Stimulated activated CD4-positive, alpha-beta T cell treated with anti-CD3 and anti-CD28 coated beads, Interleukin-1b, Interleukin-23, amount 100 ng/mL, for 24 hours (primary cell): ENCODE data around the gene KLK14.

Experiments
- DNase-seq, 4 experiments: peaks; one replicate each; pipeline ENCODE4 v3.0.0-alpha.2; 2020; ENCODE audit warnings: low read depth in 4 of 4, low spot score in 1 of 4

Gene KLK14

DNA sequence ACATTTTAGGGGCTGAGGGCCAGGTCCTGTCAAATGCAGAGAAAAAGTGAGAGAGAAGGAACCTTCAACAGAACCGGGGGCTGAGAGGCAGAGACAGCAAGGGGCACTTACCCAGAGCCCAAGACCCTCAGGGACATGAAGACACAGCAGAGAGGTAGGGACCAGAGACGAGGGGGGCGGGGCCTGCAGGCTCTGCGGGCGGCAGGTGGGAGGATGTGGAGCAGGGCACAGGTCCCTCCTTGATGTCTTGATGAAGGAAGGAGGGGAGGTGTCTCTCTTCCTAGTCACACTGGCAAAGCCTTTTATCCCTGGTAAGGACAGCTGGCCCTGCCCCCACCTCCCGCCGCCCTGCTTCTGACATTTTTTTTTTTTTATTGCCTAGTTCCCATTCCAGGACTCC is at the start of gene KLK14:
Gene KLK14, minus strand, starts transcription at position 277 of the 400 bp plus-strand sequence. Its CDS starts 273 bp downstream, at position 4.
- no peak for DNase-seq

DNA sequence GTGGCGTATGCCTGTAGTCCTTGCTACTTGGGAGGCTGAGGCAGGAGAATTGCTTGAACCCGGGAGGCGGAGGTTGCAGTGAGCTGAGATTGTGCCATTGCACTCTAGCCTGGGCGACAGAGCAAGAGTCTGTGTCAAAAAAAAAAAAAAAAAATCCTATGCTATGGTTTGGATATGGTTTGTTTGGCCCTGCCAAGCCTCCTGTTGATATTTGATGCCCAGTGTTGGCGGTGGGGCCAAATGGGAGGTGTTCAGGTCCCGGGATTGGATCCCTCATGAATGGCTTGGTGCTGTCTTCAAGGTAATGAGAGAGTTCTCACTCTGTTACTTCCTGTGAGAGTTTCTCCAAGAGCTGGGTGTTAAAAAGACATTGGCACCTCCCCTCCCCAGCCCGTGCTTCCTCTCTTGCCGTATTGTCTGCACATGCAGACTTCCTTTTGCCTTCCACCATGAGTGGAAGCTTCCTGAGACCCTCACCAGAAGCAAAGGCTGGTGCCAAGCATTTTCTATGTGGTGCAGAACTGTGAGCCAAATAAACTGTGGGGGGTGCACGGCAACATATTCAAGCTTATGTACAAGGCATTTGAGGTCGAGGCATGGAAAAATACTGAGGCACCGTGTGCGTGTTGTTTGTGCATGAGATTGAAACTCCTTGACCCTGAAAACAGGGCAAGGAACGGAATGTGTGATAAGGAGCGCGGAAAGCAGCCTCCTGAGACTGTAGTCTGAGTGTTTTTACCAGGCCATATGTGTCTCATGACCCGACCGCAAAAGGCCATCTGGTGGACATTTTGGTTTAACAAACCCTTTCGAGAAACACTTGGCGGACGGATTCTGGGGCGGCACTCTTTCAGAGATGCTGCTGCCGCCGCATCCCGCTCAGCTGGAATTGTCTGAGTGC is 49.3 kb upstream of the KLK14 start:
- DNase-seq = no peak

DNA sequence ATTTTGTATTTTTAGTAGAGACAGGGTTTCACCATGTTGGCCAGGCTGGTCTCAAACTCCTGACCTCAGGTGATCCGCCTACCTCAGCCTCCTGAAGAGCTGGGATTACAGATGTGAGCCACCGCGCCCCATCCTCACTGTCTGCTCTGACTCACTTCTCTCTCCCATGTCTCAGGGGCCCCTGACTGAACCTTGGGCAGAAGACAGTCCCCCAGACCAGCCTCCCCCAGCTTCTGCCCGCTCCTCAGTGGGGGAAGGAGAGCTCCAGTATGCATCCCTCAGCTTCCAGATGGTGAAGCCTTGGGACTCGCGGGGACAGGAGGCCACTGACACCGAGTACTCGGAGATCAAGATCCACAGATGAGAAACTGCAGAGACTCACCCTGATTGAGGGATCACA is 47.0 kb upstream of the KLK14 start:
- DNase-seq = no peak

- DNase-seq = no peak
Observed at GRCh38 chr19:51128227-51128626, 45.5 kb upstream of the KLK14 start.

DNA sequence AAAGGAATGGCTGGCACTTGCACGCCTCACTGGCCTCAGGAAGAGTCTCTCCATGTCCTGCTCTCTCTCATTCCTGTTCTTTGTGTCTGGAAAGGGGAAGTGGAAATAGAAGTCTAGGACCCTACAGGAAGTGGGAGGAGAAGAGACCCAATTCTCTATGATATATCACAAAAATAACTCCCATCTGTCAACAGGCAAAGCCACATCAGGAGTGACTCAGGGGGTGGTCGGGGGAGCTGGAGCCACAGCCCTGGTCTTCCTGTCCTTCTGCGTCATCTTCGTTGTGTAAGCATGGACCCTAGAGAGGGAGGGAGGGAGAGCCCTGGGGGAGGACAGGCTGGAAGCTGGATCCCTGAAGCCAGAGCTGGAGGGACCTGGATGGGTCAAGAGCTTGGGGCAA is 45.1 kb upstream of the KLK14 start:
- DNase-seq = no peak

DNA sequence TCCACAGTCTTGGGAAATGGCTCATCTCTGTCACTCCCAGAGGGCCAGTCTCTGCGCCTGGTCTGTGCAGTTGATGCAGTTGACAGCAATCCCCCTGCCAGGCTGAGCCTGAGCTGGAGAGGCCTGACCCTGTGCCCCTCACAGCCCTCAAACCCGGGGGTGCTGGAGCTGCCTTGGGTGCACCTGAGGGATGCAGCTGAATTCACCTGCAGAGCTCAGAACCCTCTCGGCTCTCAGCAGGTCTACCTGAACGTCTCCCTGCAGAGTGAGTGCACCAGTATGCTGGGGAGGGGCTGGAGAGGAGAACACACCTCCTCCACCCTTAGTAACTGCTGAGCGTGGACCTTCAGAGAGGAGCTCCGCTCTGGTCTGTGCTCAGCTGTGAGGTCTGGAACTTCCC is 44.3 kb upstream of the KLK14 start:
- DNase-seq = no peak

- DNase-seq = no peak
Observed at GRCh38 chr19:51125421-51126075, 42.9 kb upstream of the KLK14 start.

GRCh38 chr19:51124729-51125128 is 42.0 kb upstream of the KLK14 start, which contains the start of gene SIGLEC9:
Gene SIGLEC9, plus strand, starts transcription at chr19:51124906. Its CDS starts 69 bp downstream, at chr19:51124975.
- DNase-seq = no peak

GRCh38 chr19:51124216-51124615 is 41.5 kb upstream of the KLK14 start:
- DNase-seq = no peak

GRCh38 chr19:51123802-51124201 is 41.1 kb upstream of the KLK14 start:
- DNase-seq = no peak

DNA sequence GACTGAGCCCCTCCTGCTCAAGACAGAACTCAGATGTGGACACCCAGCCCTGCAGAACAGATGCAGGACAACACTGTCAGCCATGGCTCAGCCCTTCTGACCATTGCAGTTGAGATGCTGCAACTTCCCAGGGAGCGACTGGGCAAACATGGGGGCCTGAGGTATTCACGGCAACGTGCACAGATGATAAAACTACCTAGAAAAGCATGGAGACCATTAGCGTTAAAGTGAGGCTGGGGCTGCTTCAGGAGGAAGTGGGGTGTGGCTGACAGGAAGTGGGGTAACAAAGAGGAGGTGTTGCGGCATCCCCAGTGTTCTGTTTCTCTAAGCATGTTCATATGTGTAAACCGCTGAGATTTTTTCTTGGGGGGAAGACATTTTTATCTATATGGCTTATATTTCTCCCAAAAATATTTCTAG is 40.7 kb upstream of the KLK14 start:
- DNase-seq = no peak

GRCh38 chr19:51122112-51122981 is 39.7 kb upstream of the KLK14 start:
- no peak for DNase-seq

- no peak for DNase-seq
Observed at GRCh38 chr19:51121257-51121656, 38.6 kb upstream of the KLK14 start.

DNA sequence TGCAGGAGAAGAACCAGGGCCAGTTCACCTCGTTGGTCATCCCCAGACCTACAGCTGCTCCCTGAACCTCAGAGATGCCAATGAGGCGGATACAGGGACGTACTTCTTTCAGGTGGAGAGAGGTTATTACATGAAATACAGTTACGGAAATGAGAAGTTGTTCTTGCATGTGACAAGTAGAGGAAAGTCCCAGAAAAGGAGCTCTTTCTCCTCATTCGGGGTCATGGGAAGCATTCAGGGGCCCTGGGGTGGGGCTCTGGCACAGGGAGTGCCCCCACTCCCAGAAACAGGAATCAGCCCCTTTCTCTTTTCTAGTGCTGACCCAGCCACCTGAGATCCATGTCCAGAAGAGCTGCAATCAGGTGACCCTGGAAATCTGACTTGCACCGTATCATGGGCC is 37.5 kb upstream of the KLK14 start:
- DNase-seq = no peak

GRCh38 chr19:51119611-51120010 is 36.9 kb upstream of the KLK14 start:
- DNase-seq = no peak

DNA sequence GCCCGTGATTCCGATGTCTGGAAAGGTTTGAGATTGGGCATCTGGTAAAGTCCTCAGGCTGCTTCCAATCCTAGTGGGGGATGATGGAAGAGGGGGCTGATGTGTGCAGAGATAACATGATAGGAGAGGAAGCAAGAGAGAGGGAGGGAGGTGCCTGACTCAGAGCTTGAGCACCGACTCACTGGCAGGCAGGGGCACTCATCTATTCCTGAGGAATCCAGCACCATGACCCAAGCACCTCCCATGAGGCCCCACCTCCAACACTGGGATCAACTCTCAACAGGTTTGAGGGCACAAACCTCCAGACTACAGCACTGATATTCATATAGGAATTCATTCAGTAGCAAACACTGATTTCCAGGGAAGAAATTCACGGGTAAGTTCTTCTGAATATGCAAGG is 36.4 kb upstream of the KLK14 start:
- DNase-seq = no peak

DNA sequence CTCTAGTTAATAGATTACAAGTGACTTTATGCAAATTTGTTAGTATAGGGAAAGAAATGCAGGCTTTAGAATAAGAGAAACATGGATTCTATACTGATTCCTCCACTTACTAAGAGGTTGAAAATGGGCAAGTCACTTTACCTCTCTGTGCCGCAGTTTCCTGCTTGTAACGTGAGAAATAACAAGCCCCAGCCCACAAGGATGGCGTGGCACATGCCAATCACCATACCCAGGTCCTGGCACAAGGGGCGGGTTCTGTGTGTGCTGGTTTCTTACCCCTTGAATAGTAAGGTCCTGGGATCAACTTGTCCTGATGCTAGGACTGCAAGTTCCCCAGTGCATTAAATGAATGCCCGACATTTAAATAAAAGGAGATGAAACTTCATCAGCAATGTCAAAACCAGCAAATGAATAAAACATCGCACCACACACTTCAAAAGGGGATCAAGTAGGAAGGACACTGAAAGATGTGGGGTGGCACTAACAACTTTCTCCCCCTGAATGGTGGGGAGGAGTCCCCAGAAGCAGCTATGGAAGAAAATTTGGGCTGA is 34.1 kb upstream of the KLK14 start:
- DNase-seq = no peak

- DNase-seq = no peak
Observed at GRCh38 chr19:51114087-51114729, 31.5 kb upstream of the KLK14 start.

DNA sequence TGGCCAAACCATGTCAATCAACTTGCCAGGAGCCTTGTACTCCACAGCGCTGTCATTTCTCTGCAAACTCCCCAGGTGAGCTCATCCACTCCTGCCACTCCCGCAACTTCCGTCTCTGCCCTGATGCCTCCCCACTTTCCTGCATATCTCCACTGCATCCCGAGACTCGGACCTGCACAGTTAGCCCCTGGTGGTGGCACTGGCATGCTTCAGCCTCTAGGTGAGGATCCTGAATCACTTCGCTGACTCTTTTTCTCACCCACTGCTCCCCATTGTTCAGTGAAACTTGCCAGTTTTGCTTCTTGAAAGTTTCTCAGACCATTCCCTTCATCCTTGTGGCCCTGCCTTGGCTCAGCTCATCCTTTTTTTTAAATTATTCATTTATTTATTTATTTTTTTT is 28.9 kb upstream of the KLK14 start:
- DNase-seq = no peak

DNA sequence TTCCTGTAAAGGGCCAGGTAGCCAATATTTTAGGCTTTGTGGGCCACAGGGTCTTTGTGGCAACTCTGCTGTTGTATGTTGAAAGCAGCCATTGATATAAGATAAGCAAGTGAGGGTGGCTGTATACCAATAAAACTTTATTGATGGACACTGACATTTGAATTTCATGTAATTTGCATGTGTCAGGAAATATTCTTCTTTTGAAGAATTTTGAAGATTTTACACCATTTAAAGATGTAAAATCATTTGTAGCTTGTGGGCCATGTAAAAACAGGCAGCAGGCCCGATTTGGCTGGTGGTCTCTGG is 27.9 kb upstream of the KLK14 start:
- DNase-seq = no peak

- DNase-seq = no peak
Observed at GRCh38 chr19:51108805-51109146, 26.1 kb upstream of the KLK14 start.
